Measurements from ENCODE around the gene ANO2.

Gene ANO2

GRCh38 chr12:5960783-5961182, 15.7 kb upstream of the ANO2 start:
- TF ChIP-seq, protein P1, sequence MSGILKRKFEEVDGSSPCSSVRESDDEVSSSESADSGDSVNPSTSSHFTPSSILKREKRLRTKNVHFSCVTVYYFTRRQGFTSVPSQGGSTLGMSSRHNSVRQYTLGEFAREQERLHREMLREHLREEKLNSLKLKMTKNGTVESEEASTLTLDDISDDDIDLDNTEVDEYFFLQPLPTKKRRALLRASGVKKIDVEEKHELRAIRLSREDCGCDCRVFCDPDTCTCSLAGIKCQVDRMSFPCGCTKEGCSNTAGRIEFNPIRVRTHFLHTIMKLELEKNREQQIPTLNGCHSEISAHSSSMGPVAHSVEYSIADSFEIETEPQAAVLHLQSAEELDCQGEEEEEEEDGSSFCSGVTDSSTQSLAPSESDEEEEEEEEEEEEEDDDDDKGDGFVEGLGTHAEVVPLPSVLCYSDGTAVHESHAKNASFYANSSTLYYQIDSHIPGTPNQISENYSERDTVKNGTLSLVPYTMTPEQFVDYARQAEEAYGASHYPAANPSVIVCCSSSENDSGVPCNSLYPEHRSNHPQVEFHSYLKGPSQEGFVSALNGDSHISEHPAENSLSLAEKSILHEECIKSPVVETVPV (CRISPR knock-in tag; IDR thresholded peaks at IDR 0.05) = no peak
- TF ChIP-seq BACH2 (CRISPR knock-in tag; IDR thresholded peaks at IDR 0.05; ENCODE audit: borderline replicate concordance) (no peak), ZNF8 (CRISPR knock-in tag; IDR thresholded peaks at IDR 0.05) (no peak), RARB (CRISPR knock-in tag; IDR thresholded peaks at IDR 0.05) (no peak), CREB5 (CRISPR knock-in tag; IDR thresholded peaks at IDR 0.05; ENCODE audit: low read depth) (no peak), ISL1 (CRISPR knock-in tag; IDR thresholded peaks at IDR 0.05) (no peak), TOX (CRISPR knock-in tag; IDR thresholded peaks at IDR 0.05; ENCODE audit: borderline replicate concordance) (no peak), ARNTL (CRISPR knock-in tag; IDR thresholded peaks at IDR 0.05; ENCODE audit: borderline replicate concordance, low read depth) (no peak), ESRRG (CRISPR knock-in tag; IDR thresholded peaks at IDR 0.05) (no peak), OSR1 (CRISPR knock-in tag; IDR thresholded peaks at IDR 0.05) (no peak)
- no peak for ATAC-seq

DNA sequence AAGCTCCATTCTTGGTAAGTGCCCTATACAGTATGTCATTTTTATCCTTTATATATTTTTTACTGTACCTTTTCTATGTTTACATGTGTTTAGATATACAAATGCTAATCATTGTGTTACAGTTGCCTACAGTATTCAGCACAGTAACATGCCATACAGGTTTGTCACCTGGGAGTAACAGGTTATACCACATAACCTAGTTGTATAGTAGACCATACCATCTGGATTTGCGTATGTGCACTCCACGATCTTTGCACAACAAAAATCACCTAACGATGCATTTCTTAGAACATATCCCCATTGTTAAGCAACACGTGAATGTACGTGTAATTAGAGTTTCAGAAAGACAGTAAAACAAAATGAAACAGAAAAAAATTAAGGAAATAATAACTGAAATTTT, 11.9 kb upstream of the ANO2 start:
- ATAC-seq = no peak
- TF ChIP-seq, protein P1 (CRISPR knock-in tag; IDR thresholded peaks at IDR 0.05) = no peak
- TF ChIP-seq TCF4 (CRISPR knock-in tag; IDR thresholded peaks at IDR 0.05; ENCODE audit: borderline replicate concordance) (no peak), RARB (CRISPR knock-in tag; IDR thresholded peaks at IDR 0.05) (no peak), ZNF565 (CRISPR knock-in tag; conservative IDR thresholded peaks at IDR 0.05; ENCODE audit: low read depth) (no peak), ZC3H10 (CRISPR knock-in tag; IDR thresholded peaks at IDR 0.05) (no peak), POU6F1 (CRISPR knock-in tag; IDR thresholded peaks at IDR 0.05; ENCODE audit: borderline replicate concordance, low read depth) (no peak), ESRRG (CRISPR knock-in tag; IDR thresholded peaks at IDR 0.05) (no peak), ISL1 (CRISPR knock-in tag; IDR thresholded peaks at IDR 0.05) (no peak)
- TF ChIP-seq, protein P2, sequence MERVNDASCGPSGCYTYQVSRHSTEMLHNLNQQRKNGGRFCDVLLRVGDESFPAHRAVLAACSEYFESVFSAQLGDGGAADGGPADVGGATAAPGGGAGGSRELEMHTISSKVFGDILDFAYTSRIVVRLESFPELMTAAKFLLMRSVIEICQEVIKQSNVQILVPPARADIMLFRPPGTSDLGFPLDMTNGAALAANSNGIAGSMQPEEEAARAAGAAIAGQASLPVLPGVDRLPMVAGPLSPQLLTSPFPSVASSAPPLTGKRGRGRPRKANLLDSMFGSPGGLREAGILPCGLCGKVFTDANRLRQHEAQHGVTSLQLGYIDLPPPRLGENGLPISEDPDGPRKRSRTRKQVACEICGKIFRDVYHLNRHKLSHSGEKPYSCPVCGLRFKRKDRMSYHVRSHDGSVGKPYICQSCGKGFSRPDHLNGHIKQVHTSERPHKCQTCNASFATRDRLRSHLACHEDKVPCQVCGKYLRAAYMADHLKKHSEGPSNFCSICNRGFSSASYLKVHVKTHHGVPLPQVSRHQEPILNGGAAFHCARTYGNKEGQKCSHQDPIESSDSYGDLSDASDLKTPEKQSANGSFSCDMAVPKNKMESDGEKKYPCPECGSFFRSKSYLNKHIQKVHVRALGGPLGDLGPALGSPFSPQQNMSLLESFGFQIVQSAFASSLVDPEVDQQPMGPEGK (CRISPR knock-in tag; IDR thresholded peaks at IDR 0.05; ENCODE audit: borderline replicate concordance) = no peak

DNA sequence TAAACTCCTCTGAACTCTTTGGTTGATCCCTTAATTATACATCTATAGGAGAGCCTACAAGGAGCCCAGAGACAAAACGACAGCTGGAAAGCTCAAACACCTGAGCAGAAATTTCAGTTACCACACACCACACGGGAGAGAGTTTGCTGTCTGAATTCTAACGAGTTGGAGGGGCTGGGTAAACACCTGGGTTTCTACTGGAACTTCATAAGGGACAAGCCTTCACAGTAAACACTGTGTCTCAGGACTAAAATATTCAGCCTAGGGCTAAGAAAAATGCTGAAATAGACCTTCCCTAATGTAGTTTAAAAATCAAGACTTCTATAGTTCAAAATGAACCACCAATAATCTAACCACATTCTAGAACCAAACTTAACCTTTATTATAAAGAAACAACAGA, 9.6 kb upstream of the ANO2 start:
- ATAC-seq = no peak
- TF ChIP-seq ISL1 (CRISPR knock-in tag; IDR thresholded peaks at IDR 0.05) (no peak), TOX (CRISPR knock-in tag; IDR thresholded peaks at IDR 0.05; ENCODE audit: borderline replicate concordance) (no peak), SNAI2 (CRISPR knock-in tag; IDR thresholded peaks at IDR 0.05) (no peak), ZFP3 (CRISPR knock-in tag; IDR thresholded peaks at IDR 0.05) (no peak), ZNF70 (CRISPR knock-in tag; IDR thresholded peaks at IDR 0.05) (no peak), ZFP30 (CRISPR knock-in tag; IDR thresholded peaks at IDR 0.05) (no peak), POU6F1 (CRISPR knock-in tag; IDR thresholded peaks at IDR 0.05; ENCODE audit: borderline replicate concordance, low read depth) (no peak), PPARA (CRISPR knock-in tag; IDR thresholded peaks at IDR 0.05; ENCODE audit: borderline replicate concordance) (no peak), OSR1 (CRISPR knock-in tag; IDR thresholded peaks at IDR 0.05) (no peak), ESRRG (CRISPR knock-in tag; IDR thresholded peaks at IDR 0.05) (no peak), ZC3H10 (CRISPR knock-in tag; IDR thresholded peaks at IDR 0.05) (no peak), CREB5 (CRISPR knock-in tag; IDR thresholded peaks at IDR 0.05; ENCODE audit: low read depth) (no peak), GLIS3 (CRISPR knock-in tag; IDR thresholded peaks at IDR 0.05) (no peak), TCF4 (CRISPR knock-in tag; IDR thresholded peaks at IDR 0.05; ENCODE audit: borderline replicate concordance) (no peak)
- TF ChIP-seq, protein P2 (CRISPR knock-in tag; IDR thresholded peaks at IDR 0.05; ENCODE audit: borderline replicate concordance) = no peak
- TF ChIP-seq, protein P1 (CRISPR knock-in tag; IDR thresholded peaks at IDR 0.05) = no peak

All from SK-N-SH treated with all-trans-retinoic acid at 6 μM for 48 hours (cell line).